Activated CD8-positive, alpha-beta memory T cell treated with anti-CD3 and anti-CD28 coated beads for 24 hours (primary cell): Measurements from ENCODE around the gene SZT2.
"Not testable (repeated sequence)": the region's sequence is repeated elsewhere in the genome, so short reads cannot be mapped to it uniquely, and the experiment has no call there.

Experiments
- DNase-seq: peaks from one replicate; pipeline ENCODE4 v3.0.0-alpha.2; 2020

Gene SZT2

GRCh38 chr1:43501806-43502205 is 112.1 kb downstream of the SZT2 start:
- not testable (repeated sequence) for DNase-seq

- no peak for DNase-seq
These were observed 113.8 kb downstream of the SZT2 start for GRCh38 chr1:43503534-43503933.
